Measurements from ENCODE around the gene GATAD2A.

Gene GATAD2A

DNA sequence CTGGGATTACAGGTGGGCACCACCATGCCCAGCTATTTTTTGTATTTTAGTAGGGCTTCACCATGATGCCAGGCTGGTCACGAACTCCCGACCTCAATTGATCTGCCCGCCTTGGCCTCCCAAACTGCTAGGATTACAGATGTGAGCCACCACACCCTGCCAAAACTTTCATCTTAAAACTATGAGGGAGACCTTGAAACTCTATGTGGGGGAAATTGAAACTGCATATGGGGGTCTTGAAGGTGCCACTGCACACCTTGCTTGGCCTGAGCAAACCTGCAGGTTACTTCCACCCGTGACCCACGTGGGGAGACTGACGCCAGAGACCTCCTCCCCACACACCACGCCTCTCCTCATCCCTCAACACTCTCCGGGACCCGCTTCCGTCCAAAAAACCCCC lies 148.2 kb downstream of the GATAD2A start:
- TF ChIP-seq, protein P1, sequence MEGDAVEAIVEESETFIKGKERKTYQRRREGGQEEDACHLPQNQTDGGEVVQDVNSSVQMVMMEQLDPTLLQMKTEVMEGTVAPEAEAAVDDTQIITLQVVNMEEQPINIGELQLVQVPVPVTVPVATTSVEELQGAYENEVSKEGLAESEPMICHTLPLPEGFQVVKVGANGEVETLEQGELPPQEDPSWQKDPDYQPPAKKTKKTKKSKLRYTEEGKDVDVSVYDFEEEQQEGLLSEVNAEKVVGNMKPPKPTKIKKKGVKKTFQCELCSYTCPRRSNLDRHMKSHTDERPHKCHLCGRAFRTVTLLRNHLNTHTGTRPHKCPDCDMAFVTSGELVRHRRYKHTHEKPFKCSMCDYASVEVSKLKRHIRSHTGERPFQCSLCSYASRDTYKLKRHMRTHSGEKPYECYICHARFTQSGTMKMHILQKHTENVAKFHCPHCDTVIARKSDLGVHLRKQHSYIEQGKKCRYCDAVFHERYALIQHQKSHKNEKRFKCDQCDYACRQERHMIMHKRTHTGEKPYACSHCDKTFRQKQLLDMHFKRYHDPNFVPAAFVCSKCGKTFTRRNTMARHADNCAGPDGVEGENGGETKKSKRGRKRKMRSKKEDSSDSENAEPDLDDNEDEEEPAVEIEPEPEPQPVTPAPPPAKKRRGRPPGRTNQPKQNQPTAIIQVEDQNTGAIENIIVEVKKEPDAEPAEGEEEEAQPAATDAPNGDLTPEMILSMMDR (conservative IDR thresholded peaks at IDR 0.05; ENCODE audit: low read depth, low read length): no peak
- no peak overlapping the region for H3K4me3 ChIP-seq (IDR thresholded peaks at IDR 0.05; ENCODE audit: insufficient read depth, low read depth, low read length)
- H3K36me3 ChIP-seq (ENCODE audit: insufficient read depth): no peaks in the 10 kb centered on the region

DNA sequence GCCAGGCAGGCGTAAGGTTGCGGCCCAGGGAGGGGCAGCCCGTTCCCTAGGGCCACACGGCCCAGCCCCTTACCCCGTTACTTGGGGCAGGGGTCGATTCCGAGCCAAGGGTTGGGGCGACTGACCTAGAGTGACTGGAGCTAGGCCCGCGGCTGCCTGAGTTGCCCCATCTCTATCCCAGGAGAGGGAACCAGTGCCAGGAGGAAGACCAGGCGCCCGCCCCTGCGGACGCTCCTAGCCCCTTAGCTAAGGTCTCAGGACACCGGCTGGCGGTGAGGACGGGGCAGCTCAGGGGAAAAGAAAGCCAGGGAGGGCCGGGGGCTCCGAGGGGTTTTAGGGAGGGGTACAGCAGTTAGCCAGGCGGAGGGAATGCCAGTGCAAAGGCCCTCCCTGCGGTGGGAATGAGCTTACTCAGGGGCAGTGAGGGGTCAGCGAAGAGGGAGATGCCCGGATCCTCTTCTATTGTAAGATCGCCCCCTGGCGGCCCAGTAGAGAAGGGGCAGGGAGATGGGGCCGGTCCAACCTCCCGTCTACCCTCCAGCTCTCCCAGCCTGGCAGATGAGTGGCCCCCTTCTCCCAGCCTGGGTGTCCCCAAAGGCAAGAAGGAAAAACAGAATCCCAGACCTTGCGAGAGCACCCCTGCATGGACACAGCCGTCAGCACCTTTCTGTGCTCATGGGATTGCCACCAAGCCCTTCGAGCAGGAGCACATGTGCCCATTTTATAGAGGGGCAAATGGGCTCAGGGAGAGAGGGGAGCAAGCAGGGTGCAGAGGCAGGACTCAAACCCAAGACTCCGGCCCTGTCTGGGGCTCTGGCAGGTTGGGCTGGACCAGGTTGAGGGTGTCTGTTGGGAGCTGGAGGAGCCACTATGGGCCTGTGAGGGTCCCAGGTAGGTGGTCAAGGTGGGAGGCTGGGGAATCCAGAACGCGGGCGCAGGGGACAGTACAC lies 148.9 kb downstream of the GATAD2A start:
- Histone ChIP-seq H3K36me3 (ENCODE audit: insufficient read depth) (no peaks in the 10 kb centered on the region), H3K4me3 (IDR thresholded peaks at IDR 0.05; ENCODE audit: insufficient read depth, low read depth, low read length) (no peak overlapping the region), H3K4me2 (no peak overlapping the region), H3K27ac (no peak overlapping the region), H3K9ac (no peak overlapping the region), H4K20me1 (ENCODE audit: insufficient read depth) (no peaks in the 10 kb centered on the region), H3K27me3 (ENCODE audit: insufficient read depth, low read depth) (no peaks in the 10 kb centered on the region), H3K79me2 (ENCODE audit: insufficient read depth, low read depth) (no peaks in the 10 kb centered on the region), H3K4me1 (ENCODE audit: low read depth, poor library complexity, severe bottlenecking) (no peaks in the 10 kb centered on the region), H2AFZ (ENCODE audit: low read depth) (no peak overlapping the region)
- TF ChIP-seq, protein P1 (conservative IDR thresholded peaks at IDR 0.05; ENCODE audit: low read depth, low read length): peak; percentile 54

More for the DNA sequence above, 148.2 kb downstream of the GATAD2A start:
- Histone ChIP-seq H3K4me1 (ENCODE audit: low read depth, poor library complexity, severe bottlenecking) (no peaks in the 10 kb centered on the region), H3K27ac (no peak overlapping the region), H3K79me2 (ENCODE audit: insufficient read depth, low read depth) (no peaks in the 10 kb centered on the region), H3K27me3 (ENCODE audit: insufficient read depth, low read depth) (no peaks in the 10 kb centered on the region), H3K9ac (no peak overlapping the region), H4K20me1 (ENCODE audit: insufficient read depth) (no peaks in the 10 kb centered on the region), H3K4me2 (no peak overlapping the region), H2AFZ (ENCODE audit: low read depth) (no peak overlapping the region)

DNA sequence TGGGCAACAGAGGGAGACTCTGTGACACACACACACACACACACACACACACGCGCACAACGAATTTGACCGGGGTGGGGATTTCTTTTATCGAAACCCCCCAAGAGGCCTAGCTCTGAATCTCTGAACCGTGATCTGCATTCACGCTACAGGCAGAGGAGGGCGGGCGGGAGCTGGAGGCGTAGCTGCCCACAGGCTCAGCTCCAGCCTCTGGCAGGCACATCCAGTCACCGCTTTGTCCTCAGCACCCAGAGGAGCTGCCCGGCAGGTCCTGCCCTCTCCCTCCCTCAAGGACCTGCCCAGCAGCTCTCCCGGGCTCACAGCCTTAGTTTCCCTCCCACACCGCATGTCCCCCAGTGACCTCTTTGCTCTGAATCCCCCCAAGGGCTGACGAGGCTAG lies 152.6 kb downstream of the GATAD2A start:
- Histone ChIP-seq H3K27ac (no peak overlapping the region), H3K36me3 (ENCODE audit: insufficient read depth) (no peaks in the 10 kb centered on the region), H3K4me3 (IDR thresholded peaks at IDR 0.05; ENCODE audit: insufficient read depth, low read depth, low read length) (no peak overlapping the region), H3K9ac (no peak overlapping the region), H3K27me3 (ENCODE audit: insufficient read depth, low read depth) (no peaks in the 10 kb centered on the region), H4K20me1 (ENCODE audit: insufficient read depth) (no peaks in the 10 kb centered on the region), H3K4me1 (ENCODE audit: low read depth, poor library complexity, severe bottlenecking) (no peaks in the 10 kb centered on the region), H2AFZ (ENCODE audit: low read depth) (no peak overlapping the region), H3K79me2 (ENCODE audit: insufficient read depth, low read depth) (no peaks in the 10 kb centered on the region), H3K4me2 (no peak overlapping the region)
- TF ChIP-seq, protein P1 (conservative IDR thresholded peaks at IDR 0.05; ENCODE audit: low read depth, low read length): no peak
